A549 (cell line): ENCODE data around the gene MICU2. TPM values are rescaled to one million over a fixed set of nuclear protein-coding genes. Genes with fewer than 3 reads are reported as not detected.

Experiments used
- ATAC-seq, 2 experiments: fragments of 200-7000 bp in 1 of 2; fragments of >200 bp in 1 of 2; cut with Nextera tagmentation in 1 of 2; cut with Tn5 transposase in 1 of 2; 3 replicates each; pipeline versions ENCODE4 v1.8.0 to v1.9.1; 2018 to 2020; ENCODE audit warnings: mild to moderate bottlenecking in 1 of 2, moderate library complexity in 1 of 2
- CTCF ChIA-PET: fragments of 300-600 bp; sonication (Branson Sonifier 250); formaldehyde crosslinking; extraction: SDS; loops from one replicate; lab custom pipeline; 2021; ENCODE audit warnings: antibody characterized with exemption, inconsistent platforms; lab: Yijun Ruan, JAX
- POLR2A ChIA-PET: fragments of 350-600 bp; formaldehyde crosslinking; extraction: SDS; loops from one replicate; lab custom pipeline; 2021; ENCODE audit warnings: antibody characterized with exemption, inconsistent platforms; lab: Yijun Ruan, JAX
- DNase-seq, 2 experiments: peaks; one replicate each; pipeline versions ENCODE4 v3.0.0 to v3.0.0-alpha.2; 2011 to 2016; ENCODE audit warnings: low read depth in 1 of 2, low spot score in 1 of 2
- FAIRE-seq: peaks from 2 replicates; lab custom pipeline; 2011; peaks lifted over from hg19 to GRCh38; lab: Jason Lieb, UNC
- H3K27ac ChIP-seq, 2 experiments: fragments of >200 bp; sonication (Bioruptor Twin); formaldehyde crosslinking; 3 replicates each; pipeline ENCODE4 v1.5.1; 2016 to 2017
- H3K4me1 ChIP-seq: fragments of >200 bp; sonication (Bioruptor Twin); formaldehyde crosslinking; 3 replicates; pipeline ENCODE4 v1.6.1; 2016
- H3K4me2 ChIP-seq: fragments of >200 bp; sonication (Bioruptor Twin); formaldehyde crosslinking; 3 replicates; pipeline ENCODE4 v1.6.1; 2016
- H3K4me3 ChIP-seq: fragments of >200 bp; sonication (Bioruptor Twin); formaldehyde crosslinking; 3 replicates; pipeline ENCODE4 v1.5.1; 2016
- H3K9me3 ChIP-seq: fragments of >200 bp; sonication (Bioruptor Twin); formaldehyde crosslinking; 3 replicates; pipeline ENCODE4 v1.6.1; 2016
- BHLHE40 ChIP-seq: IDR thresholded peaks from 2 replicates; pipeline ENCODE4 v1.6.1; 2012; ENCODE audit warnings: low read depth, low read length, inconsistent platforms
- CHD2 ChIP-seq: fragments of 150-350 bp; IDR thresholded peaks from 2 replicates; pipeline ENCODE4 v1.6.1; 2014; ENCODE audit warnings: low read length; ENCODE audit not compliant: partially characterized antibody
- CTCF ChIP-seq: fragments of >200 bp; sonication (Bioruptor Twin); formaldehyde crosslinking; IDR thresholded peaks from 3 replicates; pipeline ENCODE4 v1.5.1; 2016
- EHMT2 ChIP-seq: fragments of 200-600 bp; sonication (generic); IDR thresholded peaks from 2 replicates; pipeline ENCODE4 v1.6.1; 2016; ENCODE audit warnings: antibody characterized with exemption, low read depth, mild to moderate bottlenecking, moderate library complexity
- EP300 ChIP-seq, 2 experiments: fragments of >200 bp; sonication (Bioruptor Twin); formaldehyde crosslinking; IDR thresholded peaks; 2 replicates in 1 of 2; 3 replicates in 1 of 2; pipeline ENCODE4 v1.6.1; 2016 to 2017
- ESRRA ChIP-seq: fragments of 150-350 bp; IDR thresholded peaks from 2 replicates; pipeline ENCODE4 v1.6.1; 2014; ENCODE audit warnings: mild to moderate bottlenecking, low read length, borderline replicate concordance
- FOSB ChIP-seq: fragments of 250-450 bp; sonication (Bioruptor Pico); IDR thresholded peaks from 2 replicates; pipeline ENCODE4 v1.5.0; 2020; ENCODE audit warnings: mild to moderate bottlenecking, moderate library complexity
- FOSL2 ChIP-seq, 2 experiments: fragments of 450-650 bp in 1 of 2; fragments of >200 bp in 1 of 2; sonication (Bioruptor Twin) in 1 of 2; formaldehyde crosslinking; IDR thresholded peaks; 2 replicates each; pipeline versions ENCODE4 v1.5.0 to v1.6.1; 2016 to 2020; ENCODE audit warnings: mild to moderate bottlenecking in 1 of 2, moderate library complexity in 1 of 2
- HDAC2 ChIP-seq: fragments of 200-600 bp; sonication (generic); IDR thresholded peaks from 2 replicates; pipeline ENCODE4 v1.6.1; 2016
- HOXA7 ChIP-seq: fragments of 250-450 bp; sonication (Bioruptor Pico); IDR thresholded peaks from 2 replicates; pipeline ENCODE4 v1.5.0; 2020; ENCODE audit warnings: mild to moderate bottlenecking, moderate library complexity
- HOXB13 ChIP-seq: fragments of 250-450 bp; sonication (Bioruptor Pico); IDR thresholded peaks from 2 replicates; pipeline ENCODE4 v1.5.0; 2020; ENCODE audit warnings: low read depth, mild to moderate bottlenecking, moderate library complexity
- MAZ ChIP-seq: fragments of 150-350 bp; IDR thresholded peaks from 2 replicates; pipeline ENCODE4 v1.6.1; 2014; ENCODE audit warnings: antibody characterized with exemption, low read depth, low read length, borderline replicate concordance
- NFE2L2 ChIP-seq: fragments of 150-350 bp; conservative IDR thresholded peaks from 2 replicates; pipeline ENCODE4 v1.6.1; 2014; ENCODE audit warnings: low read length
- NR3C1 ChIP-seq: fragments of >200 bp; sonication (Bioruptor Twin); formaldehyde crosslinking; IDR thresholded peaks from 3 replicates; pipeline ENCODE4 v1.6.1; 2017
- PBX3 ChIP-seq: IDR thresholded peaks from 2 replicates; pipeline ENCODE4 v1.6.1; 2012
- REST ChIP-seq: fragments of 200-600 bp; sonication (generic); IDR thresholded peaks from 2 replicates; pipeline ENCODE4 v1.6.1; 2016; ENCODE audit warnings: antibody characterized with exemption, mild to moderate bottlenecking, moderate library complexity
- RFX5 ChIP-seq: fragments of 450-650 bp; IDR thresholded peaks from 2 replicates; pipeline ENCODE4 v1.7.1; 2014; ENCODE audit warnings: antibody characterized with exemption, mild to moderate bottlenecking, moderate library complexity
- TFCP2L1 ChIP-seq: fragments of 250-450 bp; sonication (Bioruptor Pico); IDR thresholded peaks from 2 replicates; pipeline ENCODE4 v1.5.0; 2021; ENCODE audit warnings: mild to moderate bottlenecking
- ZFP36 ChIP-seq: fragments of 450-650 bp; IDR thresholded peaks from 2 replicates; pipeline ENCODE4 v1.6.1; 2014; ENCODE audit warnings: borderline replicate concordance; ENCODE audit not compliant: partially characterized antibody
- WGBS: methylation state at CpG from one replicate; pipeline ENCODE4 v1.1.6; 2017; ENCODE audit errors: missing lambda C conversion rate; 5-methylcytosine and 5-hydroxymethylcytosine counted together
- polyA plus RNA-seq, 4 experiments: library from polyadenylated mRNA; depleted of rRNA in 3 of 4; stranded (reverse); fragments of >200 nt; fragmentation: RNase III in 1 of 4; extraction: RNeasy Plus Mini Kit Qiagen cat#74134 plus additional on column Dnase treatment in 1 of 4; gene quantifications; 2 replicates in 3 of 4; 3 replicates in 1 of 4; pipeline ENCODE4 v1.2.3, GENCODE V29; 2011 to 2017
- TF ChIP-seq, protein P1 (sequence below): fragments of 250-450 bp; sonication (Bioruptor Pico); IDR thresholded peaks from 2 replicates; pipeline ENCODE4 v1.5.0; 2020; ENCODE audit warnings: low read depth, mild to moderate bottlenecking, moderate library complexity

The MICU2 gene
- polyA plus RNA-seq, 2 of the 4 experiments (the other 2 are of a cell fraction): 24.7 to 42.6 TPM

DNA sequence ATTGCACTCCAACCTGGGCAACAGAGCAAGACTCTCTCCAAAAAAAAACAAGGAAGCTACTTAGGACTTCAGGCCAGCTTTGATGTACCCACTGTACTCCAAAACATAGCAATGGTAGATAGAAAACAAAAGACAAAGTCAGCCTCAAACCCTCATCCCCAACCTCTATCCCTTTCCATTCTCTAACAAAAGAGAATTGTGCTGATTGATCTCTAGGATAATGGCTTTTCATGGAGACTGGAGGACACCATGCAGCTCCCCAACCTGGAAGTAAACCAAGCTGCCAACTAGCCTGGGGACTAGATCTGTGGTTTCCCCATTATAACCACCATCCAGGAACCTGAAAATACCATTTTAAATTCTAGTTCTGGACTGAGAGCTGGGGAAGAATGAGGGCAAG is 140.5 kb downstream of the MICU2 start:
- CTCF ChIA-PET: interaction anchor here (0.8 to 2.1 kb wide), 3 partner anchors 13 to 16 kb away, joined by 3 to 5 read pairs (median 3); no protein-coding TSS in a partner anchor
- FAIRE-seq (no peak), DNase-seq (no peak)
- Histone ChIP-seq H3K4me1 (no peaks in the 10 kb centered on the region), H3K4me2 (no peak overlapping the region), H3K4me3 (no peak overlapping the region)
- no peak for TF ChIP-seq FOSL2 (IDR thresholded peaks at IDR 0.05)
- TF ChIP-seq FOSL2 (CRISPR knock-in tag; IDR thresholded peaks at IDR 0.05): no peak
- no peak for TF ChIP-seq ZFP36
- TF ChIP-seq HDAC2: no peak
- TF ChIP-seq TFCP2L1: no peak
- no peak for TF ChIP-seq CHD2
- no peak for TF ChIP-seq ESRRA
- TF ChIP-seq CTCF: no peak
- TF ChIP-seq HOXA7 (CRISPR knock-in tag): no peak
- TF ChIP-seq NR3C1: no peak
- no peak for TF ChIP-seq REST
- TF ChIP-seq BHLHE40: no peak
- no peak for TF ChIP-seq FOSB (CRISPR knock-in tag)
- TF ChIP-seq EHMT2: no peak
- TF ChIP-seq EP300 (IDR thresholded peaks at IDR 0.05): no peak
- TF ChIP-seq, all 56 proteins: peak for 0
- POLR2A ChIA-PET: interaction anchor here (0.6 kb wide), 1 partner anchor 267 kb away, joined by 3 read pairs; no protein-coding TSS in a partner anchor
- ATAC-seq: no peak
- Histone ChIP-seq H3K27ac (no peak overlapping the region), H3K9me3 (no peaks in the 10 kb centered on the region)

- peaks cover 13% of the 10 kb centered on the region; the same call in 2 of the 3 replicates for H3K4me1 ChIP-seq
- no peak overlapping the region for H3K4me3 ChIP-seq
- FAIRE-seq (no peak), ATAC-seq (no peak), DNase-seq (no peak)
- no peaks in the 10 kb centered on the region for H3K9me3 ChIP-seq
- no peak for TF ChIP-seq HOXB13 (CRISPR knock-in tag)
- no peak for TF ChIP-seq CHD2
- TF ChIP-seq TFCP2L1: no peak
- no peak for TF ChIP-seq NR3C1
- no peak for TF ChIP-seq HOXA7 (CRISPR knock-in tag)
- TF ChIP-seq CTCF: no peak
- TF ChIP-seq ZFP36: no peak
- TF ChIP-seq RFX5: no peak
- TF ChIP-seq, protein P1, sequence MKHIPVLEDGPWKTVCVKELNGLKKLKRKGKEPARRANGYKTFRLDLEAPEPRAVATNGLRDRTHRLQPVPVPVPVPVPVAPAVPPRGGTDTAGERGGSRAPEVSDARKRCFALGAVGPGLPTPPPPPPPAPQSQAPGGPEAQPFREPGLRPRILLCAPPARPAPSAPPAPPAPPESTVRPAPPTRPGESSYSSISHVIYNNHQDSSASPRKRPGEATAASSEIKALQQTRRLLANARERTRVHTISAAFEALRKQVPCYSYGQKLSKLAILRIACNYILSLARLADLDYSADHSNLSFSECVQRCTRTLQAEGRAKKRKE (CRISPR knock-in tag): no peak
- TF ChIP-seq NFE2L2: no peak
- no peak for TF ChIP-seq EHMT2
- no peak for TF ChIP-seq MAZ
- no peak for TF ChIP-seq PBX3
- TF ChIP-seq FOSB (CRISPR knock-in tag): no peak
- ChIA-PET CTCF (interaction anchor here (2.6 kb wide), 1 partner anchor 164 kb away, joined by 10 read pairs; no protein-coding TSS in a partner anchor), POLR2A (no interaction called here)
- 95% methylated on average over 2 of the region's 3 CpGs for WGBS
- no peak overlapping the region for H3K4me2 ChIP-seq
- no peak overlapping the region for H3K27ac ChIP-seq
Measured at GRCh38 chr13:21461131-21461530, 142.8 kb downstream of the MICU2 start.
